ENCODE data around the gene TNNI3K. TPM values are rescaled to one million over a fixed set of nuclear protein-coding genes. Genes with fewer than 3 reads are reported as not detected.

The TNNI3K gene
- total and polyA plus RNA-seq, 2 of the 8 experiments (the other 6 are each of a cell fraction or from before 2014, with no cell fraction given): 0.41 to 0.48 TPM

DNA sequence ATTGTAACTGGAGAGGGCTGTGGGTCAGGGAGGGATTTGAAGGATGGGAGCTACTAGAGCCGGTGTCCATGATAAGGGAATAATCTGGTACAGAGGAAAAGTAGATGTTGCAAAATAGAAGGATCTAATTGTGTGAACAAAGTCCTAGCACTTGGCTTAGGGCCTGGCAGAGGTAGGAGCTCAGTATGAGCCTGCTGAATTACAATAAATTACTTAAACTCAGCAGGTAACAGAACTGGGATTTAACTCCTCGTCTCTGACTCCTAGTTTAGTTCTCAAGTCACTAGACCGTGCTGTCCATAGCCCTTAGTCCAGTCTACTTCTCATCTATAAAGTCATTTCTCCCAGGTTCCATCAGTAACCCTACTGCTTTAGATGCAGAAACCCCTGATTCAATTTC, 157.0 kb downstream of the TNNI3K start (continued):
- TF ChIP-seq EP300 (IDR thresholded peaks at IDR 0.05; ENCODE audit: borderline replicate concordance in 1 of 2, low read depth in 2 of 2, low read length in 2 of 2): no peak
- no peak for TF ChIP-seq TAF1 (IDR thresholded peaks at IDR 0.05; ENCODE audit: low read depth, low read length)

All from H1 (cell line).